SKM-1 treated with dmso at 0.1 percent for 144 hours (cell line): ENCODE data around the gene OLFML3.

Experiments
- DNase-seq: peaks from one replicate; lab custom pipeline; 2025; ENCODE audit not compliant: unreplicated experiment; lab: John Stamatoyannopoulos, UW

OLFML3 gene

DNA sequence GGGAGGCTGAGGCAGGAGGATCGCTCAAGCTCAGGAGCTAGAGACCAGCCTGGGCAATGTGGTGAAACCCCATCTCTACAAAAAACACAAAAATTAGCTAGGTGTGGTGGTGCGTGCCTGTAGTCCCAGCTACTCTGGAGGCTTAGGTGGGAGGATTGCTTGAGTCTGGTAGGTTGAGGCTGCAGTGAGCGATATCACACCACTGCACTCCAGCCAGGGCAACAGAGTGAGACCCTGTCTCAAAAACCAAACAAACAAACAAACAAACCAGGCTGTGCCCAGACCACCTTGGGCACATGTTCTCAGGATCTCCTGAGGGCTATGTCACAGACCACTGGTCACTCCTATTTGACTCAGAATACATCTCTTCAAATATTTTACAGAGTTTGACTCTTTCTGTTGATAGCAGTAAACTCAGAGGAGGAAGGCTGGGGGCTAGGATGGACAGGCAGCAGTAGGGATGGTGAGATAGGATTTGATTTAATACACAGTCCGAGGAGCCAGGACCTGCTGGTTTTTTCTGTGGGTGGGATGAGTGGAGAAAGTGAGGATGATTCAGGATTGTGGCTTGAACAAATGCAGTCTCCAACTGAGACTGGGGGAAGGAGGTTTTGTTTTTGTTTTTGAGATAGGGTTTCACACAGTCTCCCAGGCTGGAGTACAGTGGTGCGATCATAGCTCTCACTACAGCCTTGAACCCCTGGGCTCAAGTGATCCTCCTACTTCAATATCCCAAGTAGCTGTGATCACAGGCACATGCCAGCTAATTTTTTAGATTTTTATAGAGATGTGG is 46.5 kb downstream of the OLFML3 start:
- DNase-seq, result no peak

DNA sequence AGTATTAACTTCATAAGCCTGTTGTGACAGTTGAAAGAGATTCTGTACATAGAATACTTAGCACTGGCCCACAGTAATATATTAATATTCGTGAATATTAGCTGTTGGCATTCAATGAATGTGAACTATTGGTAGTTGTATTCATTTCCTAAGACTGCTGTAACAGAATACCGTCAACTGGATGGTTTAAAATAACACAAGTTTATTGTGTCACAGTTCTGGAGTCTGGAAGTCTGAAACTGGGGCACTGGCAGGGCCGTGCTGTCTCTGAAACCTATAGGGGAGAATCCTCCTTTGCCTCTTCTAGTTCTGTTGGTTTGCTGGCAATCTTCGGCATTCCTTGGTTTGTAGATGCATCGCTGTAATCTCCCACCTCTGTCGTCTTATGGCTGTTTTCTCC is 47.5 kb downstream of the OLFML3 start:
- DNase-seq, result no peak
